ENCODE data around the gene DPF1.

Gene DPF1

DNA sequence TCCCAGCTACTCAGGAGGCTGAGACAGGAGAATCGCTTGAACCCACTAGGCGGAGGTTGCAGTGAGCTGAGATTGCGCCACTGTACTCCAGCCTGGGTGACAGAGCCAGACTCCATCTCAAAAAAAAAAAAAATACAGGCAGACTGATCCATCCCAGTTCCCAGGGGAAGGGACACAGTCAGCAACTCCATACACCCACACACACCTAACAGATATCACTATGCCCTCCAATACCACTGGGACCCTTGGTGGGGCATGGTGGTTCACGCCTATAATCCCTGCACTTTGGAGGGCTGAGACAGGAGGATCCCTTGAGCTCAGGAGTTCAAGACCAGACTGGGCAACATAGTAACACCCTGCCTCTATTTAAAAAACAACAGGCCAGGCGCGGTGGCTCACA lies 2.6 kb downstream of the DPF1 start:
- DNase-seq (ENCODE audit: low read depth, low spot score): no peak

DNA sequence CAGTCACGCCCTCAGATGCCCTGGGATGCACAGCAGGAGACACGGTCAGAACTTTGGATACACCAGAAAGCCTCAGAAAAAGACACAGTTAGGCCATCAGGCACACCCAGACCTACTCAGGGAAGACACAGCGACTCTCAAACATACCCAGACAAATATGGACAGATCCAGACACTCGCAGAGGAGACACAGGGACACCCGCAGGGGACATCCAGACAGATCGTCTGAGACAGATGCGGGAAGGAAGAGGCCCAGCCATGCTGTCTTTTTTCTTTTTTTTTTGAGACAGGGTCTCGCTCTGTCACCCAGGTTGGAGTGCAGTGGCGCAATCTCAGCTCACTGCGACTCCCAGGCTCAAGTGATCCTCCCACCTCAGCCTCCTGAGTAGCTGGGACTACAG lies 4.8 kb downstream of the DPF1 start:
- no peak for DNase-seq (ENCODE audit: low read depth, low spot score)

DNA sequence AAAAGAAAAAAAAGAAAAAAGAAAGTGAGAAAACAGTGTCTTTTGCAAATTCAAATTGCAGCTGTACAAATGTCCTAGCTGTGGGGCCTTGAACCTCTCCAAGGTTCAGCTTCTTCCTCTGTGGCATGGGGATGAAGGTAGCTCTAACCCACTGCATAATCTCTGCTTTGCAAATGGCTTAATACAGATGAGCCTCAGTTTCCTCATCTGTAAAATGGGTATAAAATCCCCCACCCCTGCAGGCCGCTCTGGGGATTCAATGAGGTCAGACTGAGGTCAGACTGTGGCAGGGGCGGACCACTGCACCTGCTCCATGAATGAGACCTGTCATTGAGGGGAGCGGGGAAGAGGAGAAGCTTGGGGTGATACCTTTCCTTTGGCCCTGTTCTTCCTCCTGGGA lies 5.8 kb downstream of the DPF1 start:
- DNase-seq (ENCODE audit: low read depth, low spot score): no peak

DNA sequence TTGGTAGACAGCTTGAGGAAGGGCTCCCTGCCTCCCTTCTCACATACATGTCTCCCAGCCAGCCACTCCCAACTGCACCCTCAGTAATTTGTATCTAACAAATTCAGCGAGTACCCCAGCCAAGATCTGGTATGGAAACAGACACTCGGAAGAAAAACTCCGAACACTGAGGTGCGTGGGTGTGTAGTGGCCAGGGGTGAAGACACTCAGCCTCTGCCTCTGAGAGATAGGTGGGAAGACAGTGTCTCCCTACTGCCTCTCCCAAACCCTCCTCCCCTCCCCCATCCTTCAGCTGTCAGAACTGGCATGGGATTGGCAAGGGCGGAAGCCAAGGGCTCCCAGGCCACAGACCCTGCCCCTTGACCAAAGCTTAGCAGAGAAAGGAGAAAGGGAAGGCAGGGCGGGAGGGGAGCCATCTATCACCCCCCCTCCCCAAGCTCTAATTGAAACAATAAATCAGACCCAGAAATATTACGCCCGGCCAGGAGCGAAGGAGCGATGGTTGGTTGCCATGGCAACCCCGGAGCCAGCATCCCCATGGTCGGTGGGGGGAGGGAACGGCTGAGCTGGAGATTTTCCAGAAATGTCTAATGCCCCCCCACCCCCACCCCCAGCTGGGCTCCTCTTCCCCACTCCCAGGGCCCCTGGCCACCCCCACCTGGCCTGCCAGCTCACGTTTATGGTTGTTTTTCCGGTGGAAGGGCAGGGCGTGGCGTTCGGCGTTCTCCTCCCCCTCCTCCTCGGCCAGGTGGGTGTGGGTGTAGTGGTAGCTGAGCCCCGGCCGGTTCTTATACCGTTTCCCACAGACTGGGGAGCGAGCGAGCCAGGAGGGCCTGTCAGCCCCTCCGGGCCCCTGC lies 7.0 kb downstream of the DPF1 start:
- no peak for DNase-seq (ENCODE audit: low read depth, low spot score)

DNA sequence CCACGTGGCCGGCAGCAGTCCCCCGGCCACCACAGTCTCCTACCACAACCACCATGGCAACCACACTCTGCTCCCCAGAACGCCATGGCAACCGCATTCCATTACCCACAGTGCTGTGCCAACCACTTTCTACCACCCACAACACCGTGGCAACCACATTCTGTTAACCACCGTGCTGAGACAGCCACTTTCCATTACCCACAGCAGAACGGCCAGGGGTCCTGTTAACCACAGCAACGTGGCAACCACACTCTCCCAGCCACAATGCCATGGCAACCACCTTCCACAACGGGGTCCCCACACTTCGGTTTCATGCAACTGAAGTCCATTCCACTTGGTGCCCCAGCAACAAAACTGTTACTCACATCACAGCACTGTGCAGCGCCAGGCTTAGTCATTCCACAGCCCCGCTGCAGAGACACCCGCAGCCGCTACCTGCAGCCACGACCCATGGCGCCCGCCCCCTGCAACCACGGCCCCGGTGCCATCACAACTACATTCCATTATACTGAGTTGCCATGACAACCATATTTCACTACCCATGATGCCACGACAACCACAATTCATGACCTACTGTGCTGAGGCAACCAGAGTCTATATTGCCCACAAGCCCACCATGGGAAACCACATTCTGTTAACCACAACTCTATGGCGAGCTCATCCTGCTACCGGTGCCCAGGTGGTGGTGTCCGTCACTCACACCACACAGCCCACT lies 10.0 kb downstream of the DPF1 start:
- no peak for DNase-seq (ENCODE audit: low read depth, low spot score)

DNA sequence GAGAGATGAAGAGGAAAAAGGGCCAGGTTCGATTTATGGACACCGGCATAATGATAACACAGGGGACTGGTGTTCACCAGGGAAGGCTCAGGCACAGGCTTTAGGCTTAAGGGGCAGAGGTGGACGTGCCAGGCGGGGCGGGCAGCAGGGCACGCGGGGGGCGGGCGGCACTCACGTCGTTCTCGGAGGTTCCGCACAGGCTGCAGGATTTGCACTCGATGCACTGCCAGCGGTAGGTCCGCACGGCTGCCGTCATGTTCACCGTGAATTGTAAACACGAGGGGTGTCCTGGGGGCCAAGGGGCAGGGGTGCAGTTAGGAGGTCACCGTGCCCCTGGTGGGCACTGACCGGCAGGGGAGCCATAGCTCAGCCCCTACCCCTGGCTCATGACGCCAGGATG lies 10.6 kb downstream of the DPF1 start:
- no peak for DNase-seq (ENCODE audit: low read depth, low spot score)

DNA sequence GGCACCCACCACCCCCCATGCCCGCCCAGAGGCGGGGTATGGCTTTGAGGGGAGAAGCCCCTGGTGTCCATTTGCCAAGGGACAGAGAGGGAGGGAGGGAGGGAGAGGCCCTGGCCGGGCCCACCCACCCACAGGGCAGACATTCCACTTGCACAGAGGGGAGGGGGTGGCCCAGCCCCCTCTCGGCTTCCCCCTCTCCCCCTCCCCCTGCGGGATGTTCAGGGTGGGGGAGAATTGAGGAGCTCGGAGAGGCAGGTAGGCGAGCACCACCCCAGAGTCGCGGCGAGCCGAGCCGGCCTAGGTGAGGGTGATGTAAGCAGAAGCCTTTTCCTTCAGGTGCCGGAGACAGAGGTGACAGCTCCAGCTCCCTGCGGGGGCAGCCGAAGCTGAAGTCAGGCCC lies 12.3 kb downstream of the DPF1 start:
- no peak for DNase-seq (ENCODE audit: low read depth, low spot score)

DNA sequence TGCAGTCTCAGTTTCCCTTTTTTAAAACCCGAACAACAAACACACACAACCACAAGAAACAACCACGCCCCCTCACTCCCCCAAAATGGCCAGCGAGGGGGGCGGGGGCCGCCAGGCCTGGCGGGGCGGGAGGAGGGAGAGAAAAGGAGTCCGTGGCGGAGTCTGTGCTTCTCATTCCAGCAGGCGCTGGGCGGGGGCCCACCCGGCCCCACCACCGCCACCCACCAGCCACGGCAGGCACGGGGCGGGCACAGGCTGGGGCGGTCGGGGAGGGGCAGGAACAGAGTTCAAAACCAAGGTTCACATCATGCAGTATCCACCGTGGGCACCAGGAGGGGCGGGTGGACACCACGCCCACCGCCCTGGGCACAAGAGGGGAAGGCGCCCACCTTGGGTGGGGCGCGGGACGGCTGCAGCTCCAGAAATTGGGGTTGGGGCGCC lies 12.9 kb downstream of the DPF1 start:
- no peak for DNase-seq (ENCODE audit: low read depth, low spot score)

DNA sequence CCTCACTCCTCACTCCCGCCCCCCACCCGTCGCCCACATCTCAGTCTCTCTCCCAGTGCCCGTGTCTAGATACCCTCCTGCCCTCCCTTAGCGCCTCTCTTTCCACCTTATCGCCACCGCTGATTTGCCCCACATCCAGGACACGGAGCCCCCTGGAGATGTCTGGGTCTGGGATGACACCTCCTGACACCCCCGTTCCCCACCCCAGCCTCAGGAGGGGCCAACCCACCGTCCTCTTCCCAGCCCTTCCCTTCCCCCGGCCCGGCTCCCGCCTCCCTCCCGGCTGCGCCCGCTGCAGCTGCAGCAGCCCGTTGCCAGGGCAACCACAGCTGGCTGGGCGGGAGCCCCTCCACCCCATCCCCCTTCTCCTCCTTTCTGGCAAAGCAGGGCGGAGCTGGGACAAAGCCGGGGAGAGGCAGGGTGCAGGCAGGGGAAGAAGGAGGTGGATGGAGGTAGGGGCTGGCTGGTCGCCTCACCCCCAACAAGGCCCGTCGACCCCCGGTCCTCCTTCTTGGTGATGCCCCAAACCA lies 13.5 kb downstream of the DPF1 start:
- DNase-seq (ENCODE audit: low read depth, low spot score): no peak

DNA sequence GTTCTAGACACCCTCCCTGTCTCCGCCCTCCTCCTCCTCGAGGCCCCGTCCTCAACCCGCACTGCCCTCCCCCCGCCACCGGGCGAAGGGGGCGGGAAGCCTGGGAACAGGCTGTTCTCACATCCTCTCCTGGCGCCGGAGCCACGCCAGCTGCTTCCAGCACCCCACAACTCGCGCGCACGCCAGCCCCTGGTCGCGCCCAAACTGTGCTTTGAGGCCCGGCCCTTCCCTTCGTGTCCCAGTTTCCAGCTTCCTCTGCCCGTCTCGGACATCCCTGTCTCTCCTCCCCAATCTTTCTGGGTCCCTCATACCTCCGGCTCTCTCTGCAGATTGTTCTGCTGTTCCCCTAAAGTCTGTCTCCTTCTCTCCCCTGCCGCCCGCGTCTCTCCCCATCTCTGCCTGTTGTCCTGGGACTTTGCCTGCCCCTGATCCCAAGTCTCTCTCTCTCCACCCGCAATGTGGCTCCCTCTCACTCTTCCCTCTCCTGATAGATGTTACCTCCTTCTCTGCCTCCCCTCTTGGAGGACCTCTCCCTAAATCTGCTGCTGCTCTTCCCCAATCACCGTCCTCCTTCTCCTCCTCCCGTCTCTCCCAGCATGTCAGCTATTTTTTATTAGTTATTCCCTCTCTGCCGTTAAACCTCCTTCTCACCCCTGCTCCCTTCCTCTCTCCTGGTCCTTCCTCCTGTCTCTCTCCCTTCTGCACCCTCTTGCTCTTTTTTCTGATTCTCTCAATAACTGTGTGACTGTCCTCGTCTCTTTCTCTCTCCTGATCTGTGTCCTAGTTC lies 14.2 kb downstream of the DPF1 start:
- no peak for DNase-seq (ENCODE audit: low read depth, low spot score)

DNA sequence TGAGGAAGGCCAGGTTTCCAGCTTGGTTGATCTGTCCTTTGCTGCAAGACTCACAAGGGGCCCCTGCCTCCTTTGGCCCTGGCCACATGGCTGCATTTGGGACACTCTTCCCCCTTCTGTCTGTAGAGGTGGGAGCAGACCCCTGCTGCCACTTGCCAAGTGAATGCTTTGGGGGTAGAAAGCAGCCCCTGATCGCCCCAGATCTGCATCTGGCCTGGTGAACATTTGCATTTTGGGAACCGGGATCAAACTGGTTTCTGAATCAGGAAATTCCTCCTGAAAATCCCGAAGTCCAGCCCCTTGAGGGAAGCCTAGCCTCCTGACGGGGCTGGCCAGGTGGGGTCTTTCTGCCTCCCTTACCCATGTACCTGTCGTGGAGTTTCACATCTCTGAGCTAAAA lies 14.9 kb downstream of the DPF1 start:
- no peak for DNase-seq (ENCODE audit: low read depth, low spot score)

DNA sequence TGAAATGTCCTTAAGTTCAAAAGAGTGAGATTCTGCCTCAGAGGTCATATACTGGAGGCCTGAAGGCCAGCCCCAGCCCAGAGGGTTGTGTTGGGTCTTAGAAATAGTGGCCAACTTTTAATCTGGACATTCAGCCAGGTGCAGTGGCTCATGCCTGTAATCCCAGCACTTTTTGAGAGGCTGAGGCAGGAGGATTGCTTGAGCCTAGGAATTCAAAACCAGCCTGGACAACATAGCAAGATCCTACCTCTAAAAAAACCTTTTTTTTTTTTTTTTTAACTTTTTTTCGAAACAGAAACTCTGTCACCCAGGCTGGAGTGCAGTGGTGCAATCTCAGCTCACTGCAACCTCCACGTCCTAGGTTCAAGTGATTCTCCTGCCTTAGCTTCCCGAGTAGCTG lies 15.5 kb downstream of the DPF1 start:
- no peak for DNase-seq (ENCODE audit: low read depth, low spot score)

DNA sequence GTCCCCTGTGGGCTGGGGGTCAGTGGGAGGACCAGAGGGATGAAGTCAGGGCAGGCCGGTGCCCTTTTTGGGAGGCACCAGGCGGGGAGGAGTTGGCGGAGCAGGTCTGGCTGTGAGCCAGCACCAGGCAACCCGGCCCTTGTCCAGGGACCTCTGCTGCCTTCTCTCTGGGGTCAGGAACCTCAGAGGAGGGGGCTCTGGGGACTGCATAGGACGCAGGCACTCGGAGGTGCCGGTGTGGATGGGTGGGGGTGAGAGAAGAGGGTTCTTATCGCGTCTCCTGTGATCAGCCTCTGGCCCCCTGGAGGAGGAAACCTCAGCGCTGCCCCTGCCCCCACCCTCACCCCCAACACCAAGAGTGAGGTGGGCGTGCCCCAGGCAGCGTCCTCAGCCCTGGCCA lies 16.5 kb downstream of the DPF1 start:
- no peak for DNase-seq (ENCODE audit: low read depth, low spot score)

DNA sequence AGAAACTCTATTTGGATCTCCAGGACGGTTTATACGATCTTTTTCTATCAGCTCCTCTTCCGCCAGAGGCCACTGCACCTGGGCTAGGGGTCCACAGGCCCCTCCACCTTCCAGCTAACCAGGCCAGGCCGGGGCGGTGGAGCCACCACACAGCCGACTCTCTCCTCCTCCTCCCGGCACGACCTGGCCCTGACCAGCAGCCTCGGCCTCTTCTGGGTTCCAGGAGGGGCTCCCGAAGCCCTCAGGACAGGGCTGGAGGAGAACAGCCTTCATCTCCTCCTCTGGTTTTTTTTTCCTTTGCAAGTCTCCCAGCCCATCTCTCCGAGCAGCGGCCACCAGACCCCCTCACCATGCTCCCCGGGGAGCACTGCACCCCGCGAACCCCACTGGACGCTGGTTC lies 17.1 kb downstream of the DPF1 start:
- no peak for DNase-seq (ENCODE audit: low read depth, low spot score)

DNA sequence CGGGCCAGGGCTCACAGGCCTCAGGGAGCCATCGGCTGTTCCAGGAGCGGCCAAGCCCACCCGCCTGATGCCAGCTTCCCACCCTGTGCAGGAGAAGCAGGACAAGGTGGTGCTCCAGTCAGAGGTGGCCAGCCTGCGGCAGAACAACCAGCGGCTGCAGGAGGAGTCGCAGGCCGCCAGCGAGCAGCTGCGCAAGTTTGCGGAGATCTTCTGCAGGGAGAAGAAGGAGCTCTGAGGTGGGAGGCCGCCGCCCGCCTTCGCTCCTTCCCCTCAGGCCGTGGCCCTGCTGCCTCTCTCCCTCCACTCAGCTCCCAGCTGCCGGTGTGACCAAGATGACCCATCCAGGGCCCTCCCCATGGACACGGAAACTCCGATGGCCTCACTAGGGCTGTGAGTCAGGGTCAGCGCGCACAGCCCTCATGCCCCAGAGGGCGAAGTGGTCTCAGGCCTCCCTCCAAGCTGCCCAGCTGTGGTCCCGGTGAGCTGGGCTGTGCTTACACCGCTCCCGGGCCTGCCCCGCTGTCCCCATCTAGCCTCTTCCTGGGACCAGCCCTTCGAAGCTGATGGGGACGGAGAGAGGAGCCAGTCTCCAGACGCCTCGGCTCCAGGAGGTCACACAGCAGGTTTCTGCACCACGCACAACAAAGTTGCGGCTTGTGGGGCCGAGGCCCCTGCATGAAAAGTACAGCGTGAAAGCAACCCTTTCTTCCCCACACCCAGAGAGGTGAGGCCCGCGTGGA lies 17.8 kb downstream of the DPF1 start:
- no peak for DNase-seq (ENCODE audit: low read depth, low spot score)

DNA sequence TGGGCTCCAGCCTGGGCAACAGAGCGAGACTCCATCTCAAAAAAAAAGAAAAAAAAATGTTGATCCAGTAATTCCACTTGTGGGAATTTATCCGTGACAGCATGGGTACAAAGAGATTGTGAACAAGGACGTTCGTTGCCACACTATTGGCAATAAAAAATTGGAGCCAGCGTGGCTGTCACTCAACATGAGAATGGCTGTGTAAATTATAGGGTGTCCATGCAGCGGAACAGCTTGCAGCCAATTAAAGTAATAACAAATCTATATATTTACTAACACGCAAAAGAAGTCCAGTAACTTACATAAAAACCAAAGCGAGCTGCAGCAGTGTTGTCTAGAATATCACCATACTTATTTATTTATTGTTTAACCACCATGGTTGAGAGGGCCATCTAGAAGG lies 19.3 kb downstream of the DPF1 start:
- DNase-seq (ENCODE audit: low read depth, low spot score): no peak

DNA sequence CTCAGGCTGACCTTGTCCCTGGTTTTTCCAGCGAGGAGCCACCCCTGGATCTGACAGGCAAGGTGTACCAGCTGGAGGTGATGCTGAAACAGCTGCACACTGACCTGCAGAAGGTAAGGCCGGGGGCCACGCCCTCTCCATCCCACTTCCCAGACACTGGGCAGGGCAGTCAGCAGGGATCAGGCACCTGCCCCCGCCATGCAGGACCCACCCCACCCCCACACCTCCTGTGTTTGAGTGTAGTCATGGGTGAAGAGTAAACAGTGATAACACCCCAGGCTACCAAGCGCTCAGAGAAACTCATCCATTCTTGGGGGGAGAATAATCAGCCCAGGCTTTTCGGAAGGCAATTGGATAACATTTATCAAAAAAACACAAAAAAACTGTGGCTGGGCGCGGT lies 19.9 kb downstream of the DPF1 start:
- no peak for DNase-seq (ENCODE audit: low read depth, low spot score)

DNA sequence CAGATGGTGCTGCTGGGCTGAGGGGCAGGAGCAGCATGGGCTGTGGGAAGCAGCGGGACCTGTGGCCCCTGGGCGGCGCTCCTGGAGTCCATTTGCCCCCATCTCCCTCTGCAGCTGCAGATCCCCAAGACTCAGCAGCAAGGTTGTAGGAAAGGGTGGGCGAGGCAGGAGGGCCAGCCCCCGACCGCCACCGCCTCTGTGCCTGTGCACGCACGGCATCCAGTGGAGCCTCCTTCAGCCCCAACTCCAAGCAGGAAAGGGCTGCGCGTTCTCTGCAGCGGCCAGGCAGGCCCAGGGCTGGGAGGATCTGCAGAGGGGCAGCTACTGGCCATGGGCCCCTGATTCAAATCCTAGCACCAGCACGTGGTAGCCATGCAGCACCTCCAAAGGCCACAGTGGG lies 20.8 kb downstream of the DPF1 start:
- DNase-seq (ENCODE audit: low read depth, low spot score): no peak

DNA sequence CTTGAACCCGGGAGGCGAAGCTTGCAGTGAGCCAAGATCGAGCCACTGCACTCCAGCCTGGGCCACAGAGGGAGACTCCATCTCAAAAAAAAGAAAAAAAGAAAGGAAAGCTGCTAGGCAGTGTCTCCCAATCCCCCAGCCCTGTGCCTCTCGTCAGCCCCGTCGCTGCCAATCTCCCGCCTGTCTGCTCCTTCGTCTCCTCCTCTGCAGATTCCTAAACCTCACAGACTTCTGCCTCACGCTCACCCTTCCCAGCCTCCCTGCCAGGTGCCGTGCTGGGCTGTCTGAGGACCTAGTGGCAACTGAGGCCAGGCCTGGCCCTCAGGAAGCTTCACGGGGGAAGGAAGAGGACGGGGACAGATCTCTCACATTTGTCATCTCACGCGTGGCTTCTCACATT lies 21.5 kb downstream of the DPF1 start:
- no peak for DNase-seq (ENCODE audit: low read depth, low spot score)

DNA sequence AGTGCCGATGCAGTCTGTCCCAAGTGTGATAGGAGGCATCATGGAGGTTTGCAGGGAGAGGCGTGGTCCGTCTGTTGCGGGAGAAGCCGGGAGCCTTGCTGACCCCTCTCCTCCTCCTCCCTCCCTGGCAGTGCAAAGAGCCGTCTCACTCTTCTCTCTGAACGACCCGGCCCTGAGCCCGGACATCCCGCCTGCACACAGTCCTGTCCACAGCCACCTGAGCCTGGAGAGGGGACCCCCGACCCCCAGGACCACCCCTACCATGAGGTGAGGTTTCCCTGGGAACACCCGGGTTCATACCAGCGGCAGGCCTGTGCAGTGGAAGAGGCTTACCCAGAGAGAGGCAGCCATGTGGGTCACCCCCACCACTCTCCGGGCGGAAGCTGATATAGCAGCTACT lies 22.3 kb downstream of the DPF1 start:
- no peak for DNase-seq (ENCODE audit: low read depth, low spot score)

DNA sequence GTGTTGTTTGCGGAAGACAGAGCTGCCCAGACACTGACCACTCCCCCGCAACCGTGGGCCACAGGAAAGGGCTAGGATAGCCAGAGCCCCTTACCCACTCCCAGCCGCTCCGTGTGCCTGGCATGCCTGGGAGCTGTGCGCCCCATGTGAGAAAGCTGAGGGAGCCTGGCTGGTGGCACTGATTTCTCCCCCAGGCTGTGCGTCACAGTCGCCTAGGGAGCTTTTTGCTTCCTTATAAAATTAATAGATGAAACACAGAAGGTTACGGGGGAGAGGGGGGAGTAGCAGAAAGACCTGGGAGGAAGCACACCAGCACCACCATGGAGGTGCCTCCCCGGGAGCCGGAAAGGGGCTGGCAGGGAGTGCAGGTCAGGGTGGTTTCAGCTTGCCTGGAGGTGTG lies 24.7 kb downstream of the DPF1 start:
- DNase-seq (ENCODE audit: low read depth, low spot score): no peak
